ENCODE data around the gene BEX1.
"Not testable (repeated sequence)": the region's sequence is repeated elsewhere in the genome, so short reads cannot be mapped to it uniquely, and the experiment has no call there.

The BEX1 gene

GRCh38 chrX:103066606-103067005 lies 2.6 kb upstream of the BEX1 start:
- no peak overlapping the region for H3K4me3 ChIP-seq (ENCODE audit: low read depth, low read length)
- peaks cover 61% of the 10 kb centered on the region for H3K27me3 ChIP-seq (ENCODE audit: insufficient read depth, low read depth, severe bottlenecking)
- no peak for DNase-seq
- TF ChIP-seq CTCF (IDR thresholded peaks at IDR 0.05; ENCODE audit: low read depth, low read length), result no peak
- no peaks in the 10 kb centered on the region for H3K36me3 ChIP-seq
- no peak overlapping the region for H3K27ac ChIP-seq
- H3K9me3 ChIP-seq (ENCODE audit: severe bottlenecking), result no peaks in the 10 kb centered on the region

- peak; percentile 68 for DNase-seq
- no peak for TF ChIP-seq CTCF (IDR thresholded peaks at IDR 0.05; ENCODE audit: low read depth, low read length)
- Histone ChIP-seq H3K36me3 (no peaks in the 10 kb centered on the region), H3K27ac (peak overlapping the region; percentile 56), H3K9me3 (ENCODE audit: severe bottlenecking) (no peaks in the 10 kb centered on the region), H3K27me3 (ENCODE audit: insufficient read depth, low read depth, severe bottlenecking) (peaks cover 42% of the 10 kb centered on the region), H3K4me3 (ENCODE audit: low read depth, low read length) (peak overlapping the region; percentile 60)
Observed at GRCh38 chrX:103063191-103063845, 653 bp downstream of the BEX1 start.

- Histone ChIP-seq H3K27me3 (ENCODE audit: insufficient read depth, low read depth, severe bottlenecking) (peaks cover 26% of the 10 kb centered on the region), H3K4me3 (ENCODE audit: low read depth, low read length) (no peak overlapping the region), H3K9me3 (ENCODE audit: severe bottlenecking) (no peaks in the 10 kb centered on the region), H3K36me3 (no peaks in the 10 kb centered on the region), H3K27ac (no peak overlapping the region)
- no peak for DNase-seq
- TF ChIP-seq CTCF (IDR thresholded peaks at IDR 0.05; ENCODE audit: low read depth, low read length), result no peak
Observed at GRCh38 chrX:103061486-103061885, 2.5 kb downstream of the BEX1 start.

- no peak for TF ChIP-seq CTCF (IDR thresholded peaks at IDR 0.05; ENCODE audit: low read depth, low read length)
- no peak overlapping the region for H3K27ac ChIP-seq
- no peaks in the 10 kb centered on the region for H3K9me3 ChIP-seq (ENCODE audit: severe bottlenecking)
- no peak overlapping the region for H3K4me3 ChIP-seq (ENCODE audit: low read depth, low read length)
- peaks cover under 1% of the 10 kb centered on the region for H3K27me3 ChIP-seq (ENCODE audit: insufficient read depth, low read depth, severe bottlenecking)
- DNase-seq, result no peak
- H3K36me3 ChIP-seq, result no peaks in the 10 kb centered on the region
Observed at GRCh38 chrX:103056902-103057301, 7.1 kb downstream of the BEX1 start.

GRCh38 chrX:103052625-103053024 lies 11.3 kb downstream of the BEX1 start:
- Histone ChIP-seq H3K27me3 (ENCODE audit: insufficient read depth, low read depth, severe bottlenecking) (peaks cover 35% of the 10 kb centered on the region), H3K4me3 (ENCODE audit: low read depth, low read length) (no peak overlapping the region), H3K36me3 (no peaks in the 10 kb centered on the region), H3K9me3 (ENCODE audit: severe bottlenecking) (no peaks in the 10 kb centered on the region), H3K27ac (no peak overlapping the region)
- TF ChIP-seq CTCF (IDR thresholded peaks at IDR 0.05; ENCODE audit: low read depth, low read length), result no peak
- DNase-seq, result no peak

GRCh38 chrX:103051260-103051789 lies 12.6 kb downstream of the BEX1 start:
- no peak for TF ChIP-seq CTCF (IDR thresholded peaks at IDR 0.05; ENCODE audit: low read depth, low read length)
- no peak overlapping the region for H3K27ac ChIP-seq
- H3K27me3 ChIP-seq (ENCODE audit: insufficient read depth, low read depth, severe bottlenecking), result peaks cover 42% of the 10 kb centered on the region
- H3K4me3 ChIP-seq (ENCODE audit: low read depth, low read length), result no peak overlapping the region
- peaks cover 2% of the 10 kb centered on the region for H3K9me3 ChIP-seq (ENCODE audit: severe bottlenecking)
- DNase-seq, result no peak
- H3K36me3 ChIP-seq, result no peaks in the 10 kb centered on the region

- H3K27me3 ChIP-seq (ENCODE audit: insufficient read depth, low read depth, severe bottlenecking), result peaks cover 10% of the 10 kb centered on the region
- not testable (repeated sequence) for H3K27ac ChIP-seq; H3K9me3 ChIP-seq (ENCODE audit: severe bottlenecking); H3K36me3 ChIP-seq; DNase-seq; H3K4me3 ChIP-seq (ENCODE audit: low read depth, low read length)
Observed at GRCh38 chrX:103033371-103033770, 30.6 kb downstream of the BEX1 start.

Data from WERI-Rb-1 (cell line).